ENCODE data around the gene GPX3. TPM values are rescaled to one million over a fixed set of nuclear protein-coding genes. Genes with fewer than 3 reads are reported as not detected.

Gene GPX3
- total RNA-seq, 4 donors from 2014 or later = 2,730 to 12,549 (median 7,201) TPM

- peaks cover 45 to 71% of the 10 kb centered on the region in 2 donors for H3K36me3 ChIP-seq
- H3K4me3 ChIP-seq (replicated peaks in 1 of 3) = peak overlapping the region in 1 of 3 donors; percentile 55
- no peak for TF ChIP-seq CTCF (IDR thresholded peaks at IDR 0.05)
- no peak for TF ChIP-seq POLR2A (IDR thresholded peaks at IDR 0.05)
- intact Hi-C loops (cut with DNase I) = no loop called here
- H3K4me1 ChIP-seq = peaks cover 70 to 76% of the 10 kb centered on the region in 2 donors
- DNase-seq = peak; percentile 39 to 48
- H3K9me3 ChIP-seq = no peaks in the 10 kb centered on the region
- peak overlapping the region; percentile 92 to 99 (median 94) for H3K27ac ChIP-seq
- no peaks in the 10 kb centered on the region for H3K27me3 ChIP-seq
- 54 to 55% methylated on average over 8 of the region's 8 CpGs for WGBS, 2 donors
Measured at GRCh38 chr5:151023651-151024050, 3.3 kb downstream of the GPX3 start.

- H3K36me3 ChIP-seq = peaks cover 51 to 75% of the 10 kb centered on the region in 2 donors
- no peak for DNase-seq
- intact Hi-C loops (cut with DNase I) = no loop called here
Measured at GRCh38 chr5:151024440-151025249, 4.3 kb downstream of the GPX3 start.

GRCh38 chr5:151025250-151025606, 4.8 kb downstream of the GPX3 start:
- Histone ChIP-seq H3K4me1 (peaks cover 62 to 77% of the 10 kb centered on the region in 2 donors), H3K27ac (peak overlapping the region; percentile 26 to 99 (median 94)), H3K27me3 (no peaks in the 10 kb centered on the region), H3K9me3 (no peaks in the 10 kb centered on the region), H3K36me3 (peaks cover 51 to 75% of the 10 kb centered on the region in 2 donors), H3K4me3 (replicated peaks in 1 of 3) (peak overlapping the region in 1 of 3 donors; percentile 55)
- TF ChIP-seq POLR2A (IDR thresholded peaks at IDR 0.05) (no peak), CTCF (IDR thresholded peaks at IDR 0.05) (no peak)
- DNase-seq = no peak
- intact Hi-C loops (cut with DNase I) = no loop called here
- 94 to 96% methylated on average over 7 of the region's 7 CpGs for WGBS, 2 donors

More at GRCh38 chr5:151024440-151025249, 4.3 kb downstream of the GPX3 start:
- 87 to 88% methylated on average over 6 to 7 of the region's 7 CpGs for WGBS, 2 donors
- Histone ChIP-seq H3K9me3 (no peaks in the 10 kb centered on the region), H3K4me1 (peaks cover 61 to 76% of the 10 kb centered on the region in 2 donors), H3K4me3 (replicated peaks in 1 of 3) (peak overlapping the region in 1 of 3 donors; percentile 55), H3K27me3 (no peaks in the 10 kb centered on the region), H3K27ac (peak overlapping the region; percentile 92 to 99 (median 94))
- TF ChIP-seq POLR2A (IDR thresholded peaks at IDR 0.05) (no peak), CTCF (IDR thresholded peaks at IDR 0.05) (no peak)

GRCh38 chr5:151026088-151026487, 5.7 kb downstream of the GPX3 start:
- H3K27ac ChIP-seq = peak overlapping the region; percentile 37 to 99 (median 94)
- DNase-seq = no peak
- no peak for TF ChIP-seq POLR2A (IDR thresholded peaks at IDR 0.05)
- no peak for TF ChIP-seq CTCF (IDR thresholded peaks at IDR 0.05)
- no peaks in the 10 kb centered on the region for H3K9me3 ChIP-seq
- WGBS, 2 donors = 77 to 82% methylated on average over 9 of the region's 9 CpGs
- no peaks in the 10 kb centered on the region for H3K27me3 ChIP-seq
- intact Hi-C loops (cut with DNase I) = no loop called here
- peak overlapping the region in 1 of 3 donors; percentile 55 for H3K4me3 ChIP-seq (replicated peaks in 1 of 3)
- peaks cover 69 to 86% of the 10 kb centered on the region in 2 donors for H3K4me1 ChIP-seq
- peaks cover 51 to 75% of the 10 kb centered on the region in 2 donors for H3K36me3 ChIP-seq

GRCh38 chr5:151026679-151027078, 6.3 kb downstream of the GPX3 start:
- peak; percentile 40 to 42 for DNase-seq
- 55 to 58% methylated on average over 7 of the region's 7 CpGs for WGBS, 2 donors
- H3K27ac ChIP-seq = peak overlapping the region; percentile 37 to 99 (median 94)
- H3K27me3 ChIP-seq = no peaks in the 10 kb centered on the region
- H3K9me3 ChIP-seq = no peaks in the 10 kb centered on the region
- peaks cover 73 to 91% of the 10 kb centered on the region in 2 donors for H3K4me1 ChIP-seq
- peaks cover 51 to 72% of the 10 kb centered on the region in 2 donors for H3K36me3 ChIP-seq
- no peak overlapping the region for H3K4me3 ChIP-seq (replicated peaks in 1 of 3)
- TF ChIP-seq POLR2A (IDR thresholded peaks at IDR 0.05) (no peak), CTCF (IDR thresholded peaks at IDR 0.05) (no peak)
- intact Hi-C loops (cut with DNase I) = no loop called here

All from thyroid gland (tissue), 4 donors.